Thyroid gland (tissue), 4 donors: ENCODE data around the gene ATG9A. TPM values are rescaled to one million over a fixed set of nuclear protein-coding genes. Genes with fewer than 3 reads are reported as not detected.

Experiments used
- DNase-seq, 2 donors: peaks; one replicate each; pipeline ENCODE4 v3.0.0-alpha.2; 2019
- H3K27ac ChIP-seq, 3 donors: fragments of 200-600 bp; sonication (generic); 1 replicate in 2 of 3; 2 replicates in 1 of 3; pipeline ENCODE4 v1.5.1; 2016 to 2019; ENCODE audit warnings: mild to moderate bottlenecking in 1 of 3, moderate library complexity in 1 of 3
- H3K27me3 ChIP-seq: fragments of 200-600 bp; sonication (generic); one replicate; pipeline ENCODE4 v1.5.1; 2019
- H3K36me3 ChIP-seq, 2 donors: fragments of 200-600 bp; sonication (generic); one replicate each; pipeline ENCODE4 v1.5.1; 2016 to 2019
- H3K4me1 ChIP-seq, 2 donors: fragments of 200-600 bp; sonication (generic); one replicate each; pipeline ENCODE4 v1.5.1; 2017 to 2019
- H3K4me3 ChIP-seq, 3 donors: fragments of 200-600 bp; sonication (generic); replicated peaks in 1 of 3; 1 replicate in 2 of 3; 2 replicates in 1 of 3; pipeline ENCODE4 v1.5.1; 2016; ENCODE audit warnings: mild to moderate bottlenecking in 1 of 3
- H3K9me3 ChIP-seq: fragments of 200-600 bp; sonication (generic); one replicate; pipeline ENCODE4 v1.5.1; 2017
- POLR2A ChIP-seq, 2 donors: fragments of 450-650 bp; IDR thresholded peaks; one replicate each; pipeline ENCODE4 v1.6.1; 2017; ENCODE audit warnings: antibody characterized with exemption in 2 of 2, mild to moderate bottlenecking in 2 of 2, moderate library complexity in 1 of 2
- WGBS, 2 donors: methylation state at CpG; one replicate each; pipeline ENCODE4 v1.1.5; 2017; 5-methylcytosine and 5-hydroxymethylcytosine counted together
- intact Hi-C: fragments of 100-400 bp; cut with DNase I; formaldehyde crosslinking; loops from one replicate; pipeline ENCODE4 v1.15.1; 2023
- total RNA-seq, 4 donors: library from RNA; depleted of rRNA; stranded (reverse); fragments of >200 nt; gene quantifications; one replicate each; pipeline ENCODE4 v1.2.3, GENCODE V29; 2016
- TF ChIP-seq, protein P1 (sequence below), 6 experiments: fragments of 200-600 bp in 3 of 6; fragments of 450-650 bp in 3 of 6; sonication (generic) in 3 of 6; IDR thresholded peaks; one replicate each; pipeline ENCODE4 v1.5.1; 2016 to 2019; ENCODE audit warnings: antibody characterized with exemption in 6 of 6, mild to moderate bottlenecking in 2 of 6, inconsistent platforms in 1 of 6, moderate library complexity in 1 of 6

Gene ATG9A
- total RNA-seq, 4 donors from 2014 or later: 48.8 to 59.3 (median 54.6) TPM

DNA sequence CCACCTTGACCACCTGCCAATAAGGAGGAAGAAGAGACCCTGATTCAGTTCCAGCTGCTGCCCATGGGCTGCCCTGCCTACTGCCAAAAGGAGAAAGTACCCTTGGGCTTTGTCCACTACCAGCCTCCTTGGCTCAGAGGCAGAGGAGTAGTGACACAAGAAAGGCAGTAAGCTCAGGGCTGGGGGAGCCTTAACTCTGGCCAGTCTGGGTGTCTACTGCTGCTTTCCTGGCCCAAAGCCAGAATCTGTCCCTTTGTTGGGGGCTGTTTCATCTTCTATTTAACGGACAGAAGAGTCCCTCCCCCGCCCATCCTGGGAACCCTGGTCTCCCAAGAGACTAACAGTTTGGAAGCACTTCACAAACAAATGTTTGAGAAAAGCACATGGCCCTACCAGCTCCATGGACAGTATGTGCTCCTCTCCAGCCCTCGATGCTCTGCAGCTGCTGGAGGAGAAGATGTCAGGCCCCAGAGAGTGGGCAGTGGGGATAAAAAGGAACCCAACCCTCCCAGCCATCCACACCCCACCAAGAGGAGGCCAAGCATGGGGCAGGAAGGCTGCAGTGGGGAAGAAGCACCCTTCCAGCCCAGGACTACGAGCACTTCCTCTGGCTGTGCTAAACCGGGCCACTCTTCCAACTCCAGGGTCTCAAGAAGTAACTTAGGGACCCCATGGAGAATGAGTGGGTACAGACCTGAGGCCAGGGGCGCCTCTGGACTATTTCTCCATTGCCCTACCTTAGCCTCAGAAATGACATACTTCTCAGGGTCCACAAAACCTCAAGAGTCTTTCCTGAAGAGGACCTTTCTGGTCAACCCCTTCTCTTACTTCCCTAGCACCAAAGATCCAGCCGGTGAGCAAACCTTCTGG is 1.2 kb downstream of the ATG9A start:
- 36 to 55% methylated on average over 5 to 7 of the region's 7 CpGs for WGBS, 2 donors
- TF ChIP-seq POLR2A (IDR thresholded peaks at IDR 0.05): no peak
- TF ChIP-seq, protein P1, sequence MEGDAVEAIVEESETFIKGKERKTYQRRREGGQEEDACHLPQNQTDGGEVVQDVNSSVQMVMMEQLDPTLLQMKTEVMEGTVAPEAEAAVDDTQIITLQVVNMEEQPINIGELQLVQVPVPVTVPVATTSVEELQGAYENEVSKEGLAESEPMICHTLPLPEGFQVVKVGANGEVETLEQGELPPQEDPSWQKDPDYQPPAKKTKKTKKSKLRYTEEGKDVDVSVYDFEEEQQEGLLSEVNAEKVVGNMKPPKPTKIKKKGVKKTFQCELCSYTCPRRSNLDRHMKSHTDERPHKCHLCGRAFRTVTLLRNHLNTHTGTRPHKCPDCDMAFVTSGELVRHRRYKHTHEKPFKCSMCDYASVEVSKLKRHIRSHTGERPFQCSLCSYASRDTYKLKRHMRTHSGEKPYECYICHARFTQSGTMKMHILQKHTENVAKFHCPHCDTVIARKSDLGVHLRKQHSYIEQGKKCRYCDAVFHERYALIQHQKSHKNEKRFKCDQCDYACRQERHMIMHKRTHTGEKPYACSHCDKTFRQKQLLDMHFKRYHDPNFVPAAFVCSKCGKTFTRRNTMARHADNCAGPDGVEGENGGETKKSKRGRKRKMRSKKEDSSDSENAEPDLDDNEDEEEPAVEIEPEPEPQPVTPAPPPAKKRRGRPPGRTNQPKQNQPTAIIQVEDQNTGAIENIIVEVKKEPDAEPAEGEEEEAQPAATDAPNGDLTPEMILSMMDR (IDR thresholded peaks at IDR 0.05): no peak
- Histone ChIP-seq H3K9me3 (no peaks in the 10 kb centered on the region), H3K36me3 (peaks cover 42% of the 10 kb centered on the region in 2 donors), H3K27ac (peak overlapping the region in 2 of 3 donors; percentile 88 to 92), H3K4me1 (peaks cover 24% of the 10 kb centered on the region in 2 donors), H3K4me3 (peak overlapping the region; percentile 53 to 81 (median 70)), H3K27me3 (no peaks in the 10 kb centered on the region)
- no peak for DNase-seq
- intact Hi-C loops: no loop called here

DNA sequence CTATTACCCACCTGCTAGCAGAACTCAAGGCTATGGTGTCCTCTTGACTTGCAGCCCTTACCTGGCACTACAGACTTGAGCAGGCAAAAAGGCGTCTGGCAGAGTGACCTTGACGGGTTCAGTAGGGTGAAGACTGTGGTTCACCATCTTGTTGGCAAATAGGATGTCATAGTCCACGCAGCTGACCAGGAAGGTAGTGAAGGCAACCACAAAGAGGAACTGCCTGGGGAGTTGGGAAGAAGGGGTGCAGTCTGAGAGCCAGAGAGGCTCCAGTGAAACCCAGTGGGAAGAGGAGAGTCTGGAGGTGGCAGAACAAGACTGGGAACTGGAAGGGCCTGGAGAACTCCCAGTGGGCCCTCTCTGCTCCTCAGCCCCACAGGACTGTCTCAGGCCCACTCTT is 4.1 kb downstream of the ATG9A start:
- H3K27me3 ChIP-seq: no peaks in the 10 kb centered on the region
- H3K4me1 ChIP-seq: peaks cover 15 to 16% of the 10 kb centered on the region in 2 donors
- no peak for TF ChIP-seq POLR2A (IDR thresholded peaks at IDR 0.05)
- TF ChIP-seq, protein P1 (IDR thresholded peaks at IDR 0.05): no peak
- H3K36me3 ChIP-seq: peaks cover 53 to 56% of the 10 kb centered on the region in 2 donors
- WGBS, 2 donors: 97 to 100% methylated on average over 3 of the region's 3 CpGs
- no peak overlapping the region for H3K4me3 ChIP-seq
- H3K27ac ChIP-seq: no peak overlapping the region
- DNase-seq: no peak
- H3K9me3 ChIP-seq: no peaks in the 10 kb centered on the region
- intact Hi-C loops: no loop called here

DNA sequence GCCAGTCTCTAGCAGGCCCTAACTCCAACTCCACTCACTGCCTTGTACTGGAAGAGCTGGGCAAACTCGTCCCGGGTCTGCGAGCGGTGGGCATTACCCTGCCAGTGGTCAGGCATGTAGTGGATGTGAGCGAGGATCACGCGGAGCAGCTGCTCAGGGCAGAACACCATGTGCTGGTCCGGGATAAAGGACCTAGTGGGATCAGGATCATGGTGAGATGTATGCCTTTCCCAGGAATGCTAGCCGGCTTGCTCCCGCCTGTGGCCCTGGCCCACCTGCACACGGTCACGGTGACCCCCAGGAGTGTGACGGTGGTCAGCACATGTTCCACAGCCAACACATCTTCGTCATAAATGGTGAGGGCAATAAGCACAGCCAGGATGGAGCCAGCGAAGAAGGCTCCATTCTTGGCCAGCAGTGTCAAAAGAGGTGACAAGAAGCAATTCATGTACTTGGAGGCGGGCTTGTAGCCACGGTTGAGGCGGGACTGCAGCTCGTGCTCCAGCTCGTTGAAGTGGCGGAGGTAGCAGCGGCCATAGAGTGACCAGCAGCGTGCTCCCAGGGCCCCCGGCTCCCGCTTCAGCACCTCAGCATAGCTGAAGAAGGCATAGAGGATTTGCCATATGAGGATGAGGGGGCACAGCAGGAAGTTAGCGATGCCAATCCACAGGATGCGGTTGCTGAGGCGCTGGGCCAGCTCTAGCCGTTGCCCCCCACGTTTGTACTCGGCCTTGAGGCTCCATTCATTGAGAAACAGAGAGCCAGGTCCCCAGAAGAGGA is 5.4 kb downstream of the ATG9A start:
- peaks cover 19 to 23% of the 10 kb centered on the region in 2 donors for H3K4me1 ChIP-seq
- peaks cover 55 to 56% of the 10 kb centered on the region in 2 donors for H3K36me3 ChIP-seq
- DNase-seq: no peak
- H3K27ac ChIP-seq: no peak overlapping the region
- 91 to 95% methylated on average over 31 of the region's 31 CpGs for WGBS, 2 donors
- intact Hi-C loops: no loop called here
- TF ChIP-seq, protein P1 (IDR thresholded peaks at IDR 0.05): no peak
- no peak for TF ChIP-seq POLR2A (IDR thresholded peaks at IDR 0.05)
- H3K27me3 ChIP-seq: no peaks in the 10 kb centered on the region
- H3K9me3 ChIP-seq: no peaks in the 10 kb centered on the region
- H3K4me3 ChIP-seq: no peak overlapping the region

DNA sequence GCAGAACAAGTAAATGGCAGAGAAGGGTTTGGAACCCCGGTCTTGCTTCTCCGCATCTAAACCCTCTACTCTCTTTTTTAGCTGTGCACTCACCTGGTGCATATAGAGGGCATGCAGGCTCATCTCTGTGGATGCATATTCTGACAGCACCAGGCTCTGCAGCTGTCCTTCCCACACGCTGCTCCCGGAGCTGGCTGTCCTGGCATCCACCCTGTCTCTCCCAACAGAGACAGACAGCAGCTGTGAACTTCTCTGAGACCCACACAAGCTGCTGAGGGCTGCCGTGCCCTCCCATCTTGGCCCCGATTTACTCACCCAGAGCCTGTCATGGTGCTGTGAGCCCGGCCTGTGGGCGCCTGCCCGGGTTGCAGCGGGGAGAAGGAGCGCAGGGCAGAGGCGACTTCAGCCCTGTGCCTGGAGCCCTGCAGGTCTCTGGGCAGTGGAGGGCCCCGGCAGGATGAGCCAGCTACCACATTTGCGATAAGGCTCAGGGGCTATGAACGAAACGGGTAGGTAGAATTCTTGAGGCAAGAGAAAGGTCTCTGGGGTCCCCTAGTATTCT is 7.4 kb downstream of the ATG9A start:
- Histone ChIP-seq H3K9me3 (no peaks in the 10 kb centered on the region), H3K27me3 (no peaks in the 10 kb centered on the region), H3K4me1 (peaks cover 15 to 20% of the 10 kb centered on the region in 2 donors), H3K36me3 (peaks cover 55 to 56% of the 10 kb centered on the region in 2 donors), H3K4me3 (no peak overlapping the region), H3K27ac (no peak overlapping the region)
- no peak for DNase-seq
- 92 to 96% methylated on average over 9 to 12 of the region's 16 CpGs for WGBS, 2 donors
- TF ChIP-seq, protein P1 (IDR thresholded peaks at IDR 0.05): no peak
- TF ChIP-seq POLR2A (IDR thresholded peaks at IDR 0.05): no peak
- intact Hi-C loops: no loop called here
